GM12875 (cell line): ENCODE measurements around the gene CD59.

Source experiments
- H3K4me3 ChIP-seq: one replicate; pipeline ENCODE4 v1.5.1; 2011; ENCODE audit warnings: low read depth, low read length, control low read depth
- CTCF ChIP-seq: IDR thresholded peaks from 2 replicates; pipeline ENCODE4 v1.5.1; 2011; ENCODE audit warnings: low read depth, mild to moderate bottlenecking, control low read depth, inconsistent platforms, low read length, moderate library complexity, borderline replicate concordance; ENCODE audit not compliant: insufficient read depth

Gene CD59

GRCh38 chr11:33694346-33695050, 41.7 kb downstream of the CD59 start:
- no peak overlapping the region for H3K4me3 ChIP-seq
- no peak for TF ChIP-seq CTCF

DNA sequence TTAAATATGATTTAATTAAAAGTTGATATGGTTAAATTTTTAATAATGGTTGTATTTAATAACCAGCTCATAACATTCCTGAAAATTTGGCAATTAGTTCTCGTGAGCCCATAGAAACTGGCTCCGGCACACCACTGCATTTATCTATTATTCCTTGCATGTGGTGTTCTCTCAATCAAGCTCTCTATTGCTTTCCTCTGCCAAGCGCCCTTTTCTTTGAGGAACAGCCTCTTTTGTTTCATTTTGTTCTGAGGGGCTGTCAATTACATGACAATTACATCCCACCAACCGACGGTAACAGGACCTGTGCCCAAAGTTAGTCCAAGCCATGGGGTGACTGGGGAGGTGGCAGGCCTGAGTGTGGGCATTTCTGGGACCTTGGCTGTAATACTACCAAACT, 43.7 kb downstream of the CD59 start:
- no peak overlapping the region for H3K4me3 ChIP-seq
- no peak for TF ChIP-seq CTCF

DNA sequence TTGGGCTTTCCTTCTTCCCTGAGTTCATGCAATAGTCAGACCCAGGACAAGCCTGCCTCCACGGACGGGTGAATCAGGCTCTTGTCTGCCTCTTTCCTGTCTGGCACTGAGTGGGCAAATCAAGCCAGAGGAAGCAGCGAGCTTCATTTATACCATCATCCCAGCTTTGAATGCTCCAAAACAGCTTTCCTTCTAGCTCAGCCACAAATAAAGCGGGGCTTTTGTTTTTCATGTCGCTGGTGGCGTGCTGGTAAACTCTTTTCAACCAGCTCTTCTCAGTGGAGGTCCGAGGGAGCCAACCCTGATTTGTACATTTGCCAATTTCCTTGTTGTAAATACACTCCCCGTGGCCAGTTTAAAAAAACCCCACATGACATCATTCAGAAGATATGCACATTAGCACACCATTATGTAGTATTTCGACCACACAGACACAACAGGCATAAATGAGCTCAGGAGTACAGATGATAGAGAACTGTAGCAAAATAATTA, 44.2 kb downstream of the CD59 start:
- H3K4me3 ChIP-seq: no peak overlapping the region
- TF ChIP-seq CTCF: no peak

DNA sequence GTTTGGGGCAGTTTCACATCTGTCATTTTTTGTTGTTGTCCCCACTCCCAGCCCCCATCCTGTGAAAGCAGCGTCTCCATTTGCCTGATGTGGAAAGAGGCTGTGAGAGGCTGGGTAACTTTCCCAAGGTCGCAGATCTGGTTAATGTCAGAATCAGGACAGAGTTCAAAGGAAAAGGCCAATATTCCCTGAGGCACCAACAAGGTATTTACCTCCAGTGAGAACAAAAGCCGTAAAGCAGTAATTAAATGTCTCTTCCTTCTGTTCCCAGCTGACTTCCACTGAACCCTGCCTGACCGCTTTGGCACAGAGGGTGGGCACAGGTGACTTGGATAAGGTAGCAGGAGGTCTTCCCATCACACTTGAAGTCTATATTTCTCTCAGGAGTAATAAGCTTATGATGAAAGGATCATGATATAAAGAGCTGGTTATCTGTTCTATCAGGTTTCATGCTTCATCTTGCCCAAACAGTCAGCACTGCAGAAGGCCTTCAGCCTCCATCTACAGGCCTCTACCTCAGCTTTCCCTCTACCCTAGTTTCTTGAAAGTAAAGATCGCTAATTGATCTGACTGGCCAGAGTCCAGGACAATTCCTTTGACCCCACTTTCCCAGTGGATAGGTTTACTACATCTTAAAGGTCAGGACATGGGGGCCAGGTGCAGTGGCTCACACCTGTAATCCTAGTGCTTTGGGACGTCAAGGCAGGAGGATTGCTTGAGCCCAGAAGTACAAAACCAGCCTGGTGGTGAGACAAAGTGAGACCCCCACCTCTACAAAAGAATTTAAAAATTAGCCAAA, 45.0 kb downstream of the CD59 start:
- no peak overlapping the region for H3K4me3 ChIP-seq
- TF ChIP-seq CTCF: no peak

- H3K4me3 ChIP-seq: no peak overlapping the region
- TF ChIP-seq CTCF: no peak
These were observed 45.7 kb downstream of the CD59 start for GRCh38 chr11:33690290-33691065.

DNA sequence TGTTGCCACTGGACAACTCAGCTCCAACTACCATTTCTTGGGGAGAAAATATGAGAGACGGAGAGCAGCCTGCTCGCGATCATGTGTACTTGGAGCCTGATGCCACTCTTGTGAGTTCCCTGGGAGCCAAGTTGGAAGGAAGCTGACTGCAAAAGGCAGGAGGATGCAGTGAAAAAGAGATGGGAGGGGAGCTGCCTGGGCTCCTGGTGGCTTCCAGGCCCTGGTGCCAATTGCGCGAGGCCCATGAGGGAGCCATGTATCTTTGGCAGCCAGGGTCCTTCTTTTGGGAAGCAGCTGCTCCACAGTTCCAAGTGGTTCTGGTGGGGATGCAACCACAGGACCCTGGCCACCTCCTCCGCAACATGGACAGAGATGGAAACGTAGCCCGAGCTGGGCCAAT, 46.7 kb downstream of the CD59 start:
- H3K4me3 ChIP-seq: no peak overlapping the region
- no peak for TF ChIP-seq CTCF
